Peyer's patch (tissue), 4 donors: ENCODE results near the gene SLC38A6. TPM values are rescaled to one million over a fixed set of nuclear protein-coding genes. Genes with fewer than 3 reads are reported as not detected.

Experiments used
- DNase-seq, 3 donors: peaks; one replicate each; pipeline ENCODE4 v3.0.0-alpha.2; 2017 to 2019
- H3K27ac ChIP-seq, 4 donors: fragments of 200-600 bp; sonication (generic); one replicate each; pipeline ENCODE4 v1.5.1; 2016 to 2019
- H3K27me3 ChIP-seq, 2 donors: fragments of 200-600 bp; sonication (generic); one replicate each; pipeline ENCODE4 v1.5.1; 2019
- H3K36me3 ChIP-seq, 3 donors: fragments of 200-600 bp; sonication (generic); one replicate each; pipeline ENCODE4 v1.5.1; 2016 to 2019
- H3K4me1 ChIP-seq, 4 donors: fragments of 200-600 bp; sonication (generic); one replicate each; pipeline ENCODE4 v1.5.1; 2016 to 2019
- H3K4me3 ChIP-seq, 4 donors: fragments of 200-600 bp; sonication (generic); 1 replicate in 3 of 4; 2 replicates in 1 of 4; pipeline ENCODE4 v1.5.1; 2016 to 2019; ENCODE audit warnings: mild to moderate bottlenecking in 1 of 4
- H3K9me3 ChIP-seq, 4 donors: fragments of 200-600 bp; sonication (generic); one replicate each; pipeline ENCODE4 v1.5.1; 2016 to 2019; ENCODE audit warnings: mild to moderate bottlenecking in 1 of 4
- CTCF ChIP-seq, 6 experiments: fragments of 450-650 bp in 4 of 6; fragments of 200-600 bp in 2 of 6; sonication (generic) in 1 of 6; IDR thresholded peaks; one replicate each; pipeline ENCODE4 v1.5.1; 2017 to 2019; ENCODE audit warnings: antibody characterized with exemption in 6 of 6, mild to moderate bottlenecking in 3 of 6, moderate library complexity in 1 of 6
- POLR2A ChIP-seq, 2 donors: fragments of 450-650 bp; IDR thresholded peaks; one replicate each; pipeline ENCODE4 v1.5.1; 2017; ENCODE audit warnings: antibody characterized with exemption in 2 of 2, mild to moderate bottlenecking in 2 of 2, moderate library complexity in 2 of 2
- small RNA-seq, 2 donors: library from RNA; depleted of rRNA; stranded (forward); fragments of <200 nt; gene quantifications; one replicate each; pipeline ENCODE3, GENCODE V24; 2016
- total RNA-seq, 4 donors: library from RNA; depleted of rRNA; stranded (reverse); fragments of >200 nt; gene quantifications; one replicate each; pipeline ENCODE4 v1.1.0, GENCODE V29; 2016

Gene SLC38A6
- total RNA-seq, 4 donors from 2014 or later = 8.0 to 38.8 (median 15.1) TPM

GRCh38 chr14:61099216-61099835 is 118.3 kb downstream of the SLC38A6 start:
- H3K27ac ChIP-seq = no peak overlapping the region
- TF ChIP-seq CTCF (IDR thresholded peaks at IDR 0.05) (no peak), POLR2A (IDR thresholded peaks at IDR 0.05) (no peak)
- no peak overlapping the region for H3K4me3 ChIP-seq
- H3K4me1 ChIP-seq = peaks cover 0 to 12% (median 0%) of the 10 kb centered on the region in 4 donors
- H3K36me3 ChIP-seq = no peaks in the 10 kb centered on the region
- no peak for DNase-seq
- H3K9me3 ChIP-seq = no peaks in the 10 kb centered on the region
- H3K27me3 ChIP-seq = no peaks in the 10 kb centered on the region

GRCh38 chr14:61101803-61102548 is 120.9 kb downstream of the SLC38A6 start:
- no peak overlapping the region for H3K27ac ChIP-seq
- DNase-seq = no peak
- H3K4me1 ChIP-seq = peaks cover 0 to 12% (median 0%) of the 10 kb centered on the region in 4 donors
- no peaks in the 10 kb centered on the region for H3K9me3 ChIP-seq
- TF ChIP-seq POLR2A (IDR thresholded peaks at IDR 0.05) (no peak), CTCF (IDR thresholded peaks at IDR 0.05) (no peak)
- no peaks in the 10 kb centered on the region for H3K36me3 ChIP-seq
- H3K4me3 ChIP-seq = no peak overlapping the region
- no peaks in the 10 kb centered on the region for H3K27me3 ChIP-seq

Small RNA genes lying within 50 kb of the gene (small RNA-seq; reads per million reads assigned to genes)
- 0 reads per million in 2 donors for gene RNU6-398P

Other genes with a start within 250 kb of the SLC38A6 start
- 10 to 100 TPM in 3 of 4 donors, 1 to 10 TPM in 1; 7.5 to 66.8 (median 17.2) TPM for gene MNAT1, start 246.5 kb upstream of the SLC38A6 start, total RNA-seq
- 10 to 100 TPM in 1 of 4 donors, 1 to 10 TPM in 3; 4.0 to 11.0 (median 5.0) TPM for gene TRMT5, start 166 bp upstream of the SLC38A6 start, total RNA-seq